Measurements from ENCODE around the gene USP15.

DNA sequence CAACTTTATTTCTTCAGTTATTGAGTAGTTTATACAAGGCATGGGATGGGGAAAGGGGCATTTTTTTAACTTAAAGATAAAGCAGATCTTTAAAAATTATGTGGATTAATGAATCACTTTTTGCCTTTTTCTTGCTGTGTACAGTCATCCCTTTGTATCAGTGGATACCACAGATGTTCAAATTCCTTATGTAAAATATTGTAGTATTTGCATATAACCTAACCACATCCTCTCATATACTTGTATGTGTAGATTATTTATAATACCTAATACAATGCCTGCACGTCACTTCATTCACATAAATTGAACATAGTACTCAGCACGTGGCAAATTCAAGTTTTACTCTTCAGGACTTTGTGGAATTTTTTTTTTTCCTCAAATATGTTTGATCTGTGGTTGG, 139.9 kb downstream of the USP15 start:
- TF ChIP-seq CHD1 (IDR thresholded peaks at IDR 0.05; ENCODE audit: low read depth, low read length): no peak
- TF ChIP-seq, protein P1, sequence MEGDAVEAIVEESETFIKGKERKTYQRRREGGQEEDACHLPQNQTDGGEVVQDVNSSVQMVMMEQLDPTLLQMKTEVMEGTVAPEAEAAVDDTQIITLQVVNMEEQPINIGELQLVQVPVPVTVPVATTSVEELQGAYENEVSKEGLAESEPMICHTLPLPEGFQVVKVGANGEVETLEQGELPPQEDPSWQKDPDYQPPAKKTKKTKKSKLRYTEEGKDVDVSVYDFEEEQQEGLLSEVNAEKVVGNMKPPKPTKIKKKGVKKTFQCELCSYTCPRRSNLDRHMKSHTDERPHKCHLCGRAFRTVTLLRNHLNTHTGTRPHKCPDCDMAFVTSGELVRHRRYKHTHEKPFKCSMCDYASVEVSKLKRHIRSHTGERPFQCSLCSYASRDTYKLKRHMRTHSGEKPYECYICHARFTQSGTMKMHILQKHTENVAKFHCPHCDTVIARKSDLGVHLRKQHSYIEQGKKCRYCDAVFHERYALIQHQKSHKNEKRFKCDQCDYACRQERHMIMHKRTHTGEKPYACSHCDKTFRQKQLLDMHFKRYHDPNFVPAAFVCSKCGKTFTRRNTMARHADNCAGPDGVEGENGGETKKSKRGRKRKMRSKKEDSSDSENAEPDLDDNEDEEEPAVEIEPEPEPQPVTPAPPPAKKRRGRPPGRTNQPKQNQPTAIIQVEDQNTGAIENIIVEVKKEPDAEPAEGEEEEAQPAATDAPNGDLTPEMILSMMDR (conservative IDR thresholded peaks at IDR 0.05; ENCODE audit: low read depth, low read length): no peak
- no peak for TF ChIP-seq POLR2A (IDR thresholded peaks at IDR 0.05; ENCODE audit: low read depth, low read length)
- no peak for TF ChIP-seq MAZ (IDR thresholded peaks at IDR 0.05; ENCODE audit: borderline replicate concordance, low read depth, low read length)

All from IMR-90 (cell line).